ENCODE measurements around the gene MAGIX. TPM values are rescaled to one million over a fixed set of nuclear protein-coding genes. Genes with fewer than 3 reads are reported as not detected.
A peak's percentile ranks its signal among the peaks of the same experiment; 100 is the strongest.

MAGIX gene
- total RNA-seq, 1 donor, result 1.8 TPM

GRCh38 chrX:49177873-49178480, 15.4 kb downstream of the MAGIX start:
- peaks cover 3% of the 10 kb centered on the region for H3K4me1 ChIP-seq (ENCODE audit: insufficient read depth, low read length)
- no peak overlapping the region for H2AFZ ChIP-seq (ENCODE audit: low read length)
- H3K4me2 ChIP-seq (ENCODE audit: insufficient read depth, low read length), result no peak overlapping the region
- no peak overlapping the region for H3K27ac ChIP-seq (ENCODE audit: low read depth, low read length)
- no peaks in the 10 kb centered on the region for H3K36me3 ChIP-seq (ENCODE audit: insufficient read depth, low read length)
- H3K27me3 ChIP-seq (ENCODE audit: insufficient read depth, low read length), result no peaks in the 10 kb centered on the region
- no peak overlapping the region for H3K4me3 ChIP-seq (ENCODE audit: insufficient read depth, low read length)
- peak; percentile 42 for DNase-seq (ENCODE audit: insufficient read length, low spot score, missing footprints)
- peaks cover 5% of the 10 kb centered on the region for H3K79me2 ChIP-seq (ENCODE audit: insufficient read depth, low read length)
- TF ChIP-seq CTCF (IDR thresholded peaks at IDR 0.05; ENCODE audit: extremely low read depth, low read depth, low read length), result no peak
- H3K9me3 ChIP-seq (ENCODE audit: low read depth, low read length), result no peaks in the 10 kb centered on the region
- H4K20me1 ChIP-seq (ENCODE audit: insufficient read depth, low read length), result peaks cover 5% of the 10 kb centered on the region

- Histone ChIP-seq H3K36me3 (ENCODE audit: insufficient read depth, low read length) (no peaks in the 10 kb centered on the region), H3K9me3 (ENCODE audit: low read depth, low read length) (no peaks in the 10 kb centered on the region)
- peak; percentile 58 for DNase-seq (ENCODE audit: insufficient read length, low spot score, missing footprints)
Measured at GRCh38 chrX:49178537-49178936, 16.0 kb downstream of the MAGIX start.

GRCh38 chrX:49179358-49179757, 16.8 kb downstream of the MAGIX start:
- TF ChIP-seq CTCF (IDR thresholded peaks at IDR 0.05; ENCODE audit: extremely low read depth, low read depth, low read length), result no peak
- Histone ChIP-seq H4K20me1 (ENCODE audit: insufficient read depth, low read length) (no peaks in the 10 kb centered on the region), H3K9me3 (ENCODE audit: low read depth, low read length) (no peaks in the 10 kb centered on the region), H3K27ac (ENCODE audit: low read depth, low read length) (no peak overlapping the region), H3K79me2 (ENCODE audit: insufficient read depth, low read length) (no peaks in the 10 kb centered on the region), H3K36me3 (ENCODE audit: insufficient read depth, low read length) (no peaks in the 10 kb centered on the region), H3K4me2 (ENCODE audit: insufficient read depth, low read length) (no peak overlapping the region), H3K4me1 (ENCODE audit: insufficient read depth, low read length) (no peaks in the 10 kb centered on the region), H2AFZ (ENCODE audit: low read length) (no peak overlapping the region), H3K27me3 (ENCODE audit: insufficient read depth, low read length) (no peaks in the 10 kb centered on the region), H3K4me3 (ENCODE audit: insufficient read depth, low read length) (no peak overlapping the region)
- DNase-seq (ENCODE audit: insufficient read length, low spot score, missing footprints), result peak; percentile 76

More at GRCh38 chrX:49178537-49178936, 16.0 kb downstream of the MAGIX start:
- no peak overlapping the region for H3K4me2 ChIP-seq (ENCODE audit: insufficient read depth, low read length)
- no peak overlapping the region for H3K4me3 ChIP-seq (ENCODE audit: insufficient read depth, low read length)
- H3K27ac ChIP-seq (ENCODE audit: low read depth, low read length), result no peak overlapping the region
- H4K20me1 ChIP-seq (ENCODE audit: insufficient read depth, low read length), result no peaks in the 10 kb centered on the region
- no peaks in the 10 kb centered on the region for H3K79me2 ChIP-seq (ENCODE audit: insufficient read depth, low read length)
- no peak for TF ChIP-seq CTCF (IDR thresholded peaks at IDR 0.05; ENCODE audit: extremely low read depth, low read depth, low read length)
- H3K27me3 ChIP-seq (ENCODE audit: insufficient read depth, low read length), result no peaks in the 10 kb centered on the region
- H2AFZ ChIP-seq (ENCODE audit: low read length), result no peak overlapping the region
- no peaks in the 10 kb centered on the region for H3K4me1 ChIP-seq (ENCODE audit: insufficient read depth, low read length)

- H3K27ac ChIP-seq (ENCODE audit: low read depth, low read length), result no peak overlapping the region
- H3K36me3 ChIP-seq (ENCODE audit: insufficient read depth, low read length), result no peaks in the 10 kb centered on the region
- H3K4me3 ChIP-seq (ENCODE audit: insufficient read depth, low read length), result peak overlapping the region; percentile 47
- H4K20me1 ChIP-seq (ENCODE audit: insufficient read depth, low read length), result no peaks in the 10 kb centered on the region
- TF ChIP-seq CTCF (IDR thresholded peaks at IDR 0.05; ENCODE audit: extremely low read depth, low read depth, low read length), result no peak
- peaks cover 6% of the 10 kb centered on the region for H3K4me1 ChIP-seq (ENCODE audit: insufficient read depth, low read length)
- peak overlapping the region; percentile 77 for H3K4me2 ChIP-seq (ENCODE audit: insufficient read depth, low read length)
- no peaks in the 10 kb centered on the region for H3K9me3 ChIP-seq (ENCODE audit: low read depth, low read length)
- no peak overlapping the region for H2AFZ ChIP-seq (ENCODE audit: low read length)
- no peaks in the 10 kb centered on the region for H3K27me3 ChIP-seq (ENCODE audit: insufficient read depth, low read length)
- no peaks in the 10 kb centered on the region for H3K79me2 ChIP-seq (ENCODE audit: insufficient read depth, low read length)
- DNase-seq (ENCODE audit: insufficient read length, low spot score, missing footprints), result peak; percentile 49
Measured at GRCh38 chrX:49183701-49184281, 21.2 kb downstream of the MAGIX start.
